Measurements from ENCODE around the gene MYLK4. TPM values are rescaled to one million over a fixed set of nuclear protein-coding genes. Genes with fewer than 3 reads are reported as not detected.
"Not testable (repeated sequence)": the region's sequence is repeated elsewhere in the genome, so short reads cannot be mapped to it uniquely, and the experiment has no call there.

MYLK4 gene
- total and polyA plus RNA-seq, 5 donors = 1.3 to 3.7 (median 2.3) TPM

GRCh38 chr6:2765896-2766766 is 15.4 kb upstream of the MYLK4 start:
- under 1% methylated on average over 90 of the region's 91 CpGs for WGBS
- DNase-seq (peak; percentile 61 to 85 (median 84)), ATAC-seq (peak; percentile 3 to 10)
- Histone ChIP-seq H3K4me3 (ENCODE audit: low read length) (peak overlapping the region; percentile 65), H3K9me3 (ENCODE audit: control insufficient read depth, low read length) (no peaks in the 10 kb centered on the region), H3K27me3 (ENCODE audit: control insufficient read depth, insufficient read depth) (no peaks in the 10 kb centered on the region), H3K4me1 (ENCODE audit: control insufficient read depth, insufficient read depth, low read length) (peaks cover 3% of the 10 kb centered on the region), H3K27ac (ENCODE audit: low read length) (peak overlapping the region; percentile 80)
- intact Hi-C loops (cut with DNase I) = no loop called here

GRCh38 chr6:2765166-2765895 is 14.6 kb upstream of the MYLK4 start, which contains the start of gene WRNIP1:
WRNIP1 (plus strand) TSS chr6:2765393; CDS start chr6:2765623, 230 bp downstream.
- peak; percentile 94 for ATAC-seq
- intact Hi-C loops (cut with DNase I) = no loop called here
- WGBS = under 1% methylated on average over 103 of the region's 104 CpGs

GRCh38 chr6:2764610-2765165 is 14.0 kb upstream of the MYLK4 start:
- DNase-seq = peak; percentile 49 to 80 (median 67)
- ATAC-seq = peak; percentile 92 to 93
- WGBS = under 1% methylated on average over 45 of the region's 45 CpGs
- H3K4me3 ChIP-seq (ENCODE audit: low read length) = peak overlapping the region; percentile 73
- H3K27me3 ChIP-seq (ENCODE audit: control insufficient read depth, insufficient read depth) = no peaks in the 10 kb centered on the region
- peaks cover 2% of the 10 kb centered on the region for H3K4me1 ChIP-seq (ENCODE audit: control insufficient read depth, insufficient read depth, low read length)
- H3K9me3 ChIP-seq (ENCODE audit: control insufficient read depth, low read length) = no peaks in the 10 kb centered on the region
- intact Hi-C loops (cut with DNase I) = no loop called here
- peak overlapping the region; percentile 94 for H3K27ac ChIP-seq (ENCODE audit: low read length)

More at GRCh38 chr6:2765166-2765895, 14.6 kb upstream of the MYLK4 start, which contains the start of gene WRNIP1:
- H3K9me3 ChIP-seq (ENCODE audit: control insufficient read depth, low read length) = no peaks in the 10 kb centered on the region
- H3K27me3 ChIP-seq (ENCODE audit: control insufficient read depth, insufficient read depth) = no peaks in the 10 kb centered on the region
- peak; percentile 99 to 100 (median 99) for DNase-seq
- H3K4me3 ChIP-seq (ENCODE audit: low read length) = peak within 1 kb of the TSS; percentile 73
- H3K4me1 ChIP-seq (ENCODE audit: control insufficient read depth, insufficient read depth, low read length) = peaks cover 2% of the 10 kb centered on the region
- H3K27ac ChIP-seq (ENCODE audit: low read length) = peak within 1 kb of the TSS; percentile 94

GRCh38 chr6:2763876-2764540 is 13.3 kb upstream of the MYLK4 start:
- Histone ChIP-seq H3K27ac (ENCODE audit: low read length) (peak overlapping the region; percentile 40), H3K27me3 (ENCODE audit: control insufficient read depth, insufficient read depth) (no peaks in the 10 kb centered on the region), H3K4me3 (ENCODE audit: low read length) (peak overlapping the region; percentile 73), H3K9me3 (ENCODE audit: control insufficient read depth, low read length) (no peaks in the 10 kb centered on the region), H3K4me1 (ENCODE audit: control insufficient read depth, insufficient read depth, low read length) (peaks cover 2% of the 10 kb centered on the region)
- DNase-seq (peak in 2 of 3 donors; percentile 69 to 71), ATAC-seq (no peak)
- intact Hi-C loops (cut with DNase I) = no loop called here
- WGBS = 86% methylated on average over 27 of the region's 27 CpGs

GRCh38 chr6:2763345-2763841 is 12.7 kb upstream of the MYLK4 start:
- WGBS = 95% methylated on average over 36 of the region's 36 CpGs
- H3K9me3 ChIP-seq (ENCODE audit: control insufficient read depth, low read length) = no peaks in the 10 kb centered on the region
- ATAC-seq (no peak), DNase-seq (peak; percentile 66 to 82 (median 80))
- intact Hi-C loops (cut with DNase I) = no loop called here
- H3K27ac ChIP-seq (ENCODE audit: low read length) = no peak overlapping the region
- no peak overlapping the region for H3K4me3 ChIP-seq (ENCODE audit: low read length)
- H3K4me1 ChIP-seq (ENCODE audit: control insufficient read depth, insufficient read depth, low read length) = peaks cover under 1% of the 10 kb centered on the region
- H3K27me3 ChIP-seq (ENCODE audit: control insufficient read depth, insufficient read depth) = no peaks in the 10 kb centered on the region

GRCh38 chr6:2762868-2763267 is 12.1 kb upstream of the MYLK4 start:
- H3K4me3 ChIP-seq (ENCODE audit: low read length); intact Hi-C loops (cut with DNase I); ATAC-seq; H3K4me1 ChIP-seq (ENCODE audit: control insufficient read depth, insufficient read depth, low read length); H3K27me3 ChIP-seq (ENCODE audit: control insufficient read depth, insufficient read depth); H3K9me3 ChIP-seq (ENCODE audit: control insufficient read depth, low read length); H3K27ac ChIP-seq (ENCODE audit: low read length); DNase-seq: not testable (repeated sequence)
- WGBS = 97% methylated on average over 4 of the region's 4 CpGs

- ATAC-seq (no peak), DNase-seq (no peak)
- WGBS = 73% methylated on average over 8 of the region's 8 CpGs
- Histone ChIP-seq H3K9me3 (ENCODE audit: control insufficient read depth, low read length) (no peaks in the 10 kb centered on the region), H3K4me1 (ENCODE audit: control insufficient read depth, insufficient read depth, low read length) (no peaks in the 10 kb centered on the region), H3K27ac (ENCODE audit: low read length) (no peak overlapping the region), H3K4me3 (ENCODE audit: low read length) (no peak overlapping the region), H3K27me3 (ENCODE audit: control insufficient read depth, insufficient read depth) (no peaks in the 10 kb centered on the region)
- intact Hi-C loops (cut with DNase I) = no loop called here
Measured at GRCh38 chr6:2760882-2761842, 10.4 kb upstream of the MYLK4 start.

GRCh38 chr6:2758980-2759379 is 8.3 kb upstream of the MYLK4 start:
- no peaks in the 10 kb centered on the region for H3K9me3 ChIP-seq (ENCODE audit: control insufficient read depth, low read length)
- DNase-seq (no peak), ATAC-seq (no peak)
- no peak overlapping the region for H3K27ac ChIP-seq (ENCODE audit: low read length)
- intact Hi-C loops (cut with DNase I) = no loop called here
- 70% methylated on average over 3 of the region's 3 CpGs for WGBS
- H3K4me3 ChIP-seq (ENCODE audit: low read length) = no peak overlapping the region
- no peaks in the 10 kb centered on the region for H3K27me3 ChIP-seq (ENCODE audit: control insufficient read depth, insufficient read depth)
- no peaks in the 10 kb centered on the region for H3K4me1 ChIP-seq (ENCODE audit: control insufficient read depth, insufficient read depth, low read length)

- DNase-seq (no peak), ATAC-seq (no peak)
- WGBS = 88% methylated on average over 3 of the region's 3 CpGs
- Histone ChIP-seq H3K9me3 (ENCODE audit: control insufficient read depth, low read length) (no peaks in the 10 kb centered on the region), H3K27me3 (ENCODE audit: control insufficient read depth, insufficient read depth) (no peaks in the 10 kb centered on the region), H3K4me3 (ENCODE audit: low read length) (no peak overlapping the region), H3K4me1 (ENCODE audit: control insufficient read depth, insufficient read depth, low read length) (no peaks in the 10 kb centered on the region), H3K27ac (ENCODE audit: low read length) (no peak overlapping the region)
- intact Hi-C loops (cut with DNase I) = no loop called here
Measured at GRCh38 chr6:2756687-2757224, 6.0 kb upstream of the MYLK4 start.
